ENCODE data around the gene WDR37.

The WDR37 gene

DNA sequence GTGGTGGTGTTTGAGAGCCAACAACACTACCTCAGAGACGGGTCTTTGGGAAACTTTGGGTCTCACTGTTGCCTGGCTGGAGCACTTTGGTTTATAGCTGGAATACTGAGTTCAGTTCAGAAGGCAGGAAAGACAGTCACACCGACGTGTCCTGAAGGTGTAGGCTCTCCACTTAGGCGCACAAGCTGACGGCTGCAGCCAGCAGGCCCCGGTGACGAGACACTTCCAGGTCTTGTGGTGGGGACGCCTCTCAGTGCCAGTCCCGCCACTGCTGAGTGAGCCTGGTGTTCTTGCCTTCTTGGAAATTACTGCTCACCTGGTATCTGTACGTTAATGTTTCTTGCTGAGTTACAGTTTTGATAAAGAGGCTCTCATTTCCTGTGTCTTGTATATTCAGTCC is 74.0 kb downstream of the WDR37 start:
- WGBS, 2 experiments: 95 to 97% methylated on average over 10 of the region's 10 CpGs
- H3K27me3 ChIP-seq (ENCODE audit: control insufficient read depth, insufficient read depth, low read length, poor library complexity, severe bottlenecking): no peaks in the 10 kb centered on the region

GRCh38 chr10:1130995-1131790 is 75.0 kb downstream of the WDR37 start:
- H3K4me3 ChIP-seq (ENCODE audit: insufficient read depth, low read depth, low read length): no peak overlapping the region
- H3K4me1 ChIP-seq (ENCODE audit: control insufficient read depth, insufficient read depth, low read length): no peaks in the 10 kb centered on the region
- peaks cover 22% of the 10 kb centered on the region for H3K36me3 ChIP-seq (ENCODE audit: control insufficient read depth, insufficient read depth, low read length)

More for the DNA sequence above, 74.0 kb downstream of the WDR37 start:
- H3K9me3 ChIP-seq (ENCODE audit: control insufficient read depth, low read length): no peaks in the 10 kb centered on the region
- no peak overlapping the region for H3K27ac ChIP-seq (ENCODE audit: insufficient read depth, low read depth, low read length, poor library complexity, severe bottlenecking)
- no peak overlapping the region for H3K4me3 ChIP-seq (ENCODE audit: insufficient read depth, low read depth, low read length)
- no peaks in the 10 kb centered on the region for H3K4me1 ChIP-seq (ENCODE audit: control insufficient read depth, insufficient read depth, low read length)
- H3K36me3 ChIP-seq (ENCODE audit: control insufficient read depth, insufficient read depth, low read length): peaks cover 26% of the 10 kb centered on the region

DNA sequence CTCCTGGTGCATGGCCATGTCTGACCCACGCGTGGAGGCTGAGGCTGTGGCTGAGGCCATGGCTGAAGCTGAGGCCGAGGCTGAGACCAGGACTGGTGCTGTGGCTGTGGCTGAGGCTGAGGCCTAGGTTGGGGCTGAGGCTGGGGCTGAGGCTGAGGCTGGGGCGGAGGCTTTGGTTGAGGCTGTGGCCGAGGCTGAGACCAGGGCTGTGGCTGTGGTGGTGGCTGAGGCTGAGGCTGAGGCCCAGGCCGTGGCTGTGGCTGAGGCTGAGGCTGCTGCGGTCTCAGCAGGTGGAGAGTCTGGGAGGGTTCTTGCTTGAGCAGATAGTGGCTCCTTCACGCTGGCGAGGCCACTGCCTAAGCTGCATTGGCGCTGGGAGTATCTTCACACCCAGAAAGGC is 76.4 kb downstream of the WDR37 start:
- no peak overlapping the region for H3K27ac ChIP-seq (ENCODE audit: insufficient read depth, low read depth, low read length, poor library complexity, severe bottlenecking)
- no peaks in the 10 kb centered on the region for H3K27me3 ChIP-seq (ENCODE audit: control insufficient read depth, insufficient read depth, low read length, poor library complexity, severe bottlenecking)
- H3K9me3 ChIP-seq (ENCODE audit: control insufficient read depth, low read length): no peaks in the 10 kb centered on the region
- H3K36me3 ChIP-seq (ENCODE audit: control insufficient read depth, insufficient read depth, low read length): peaks cover 22% of the 10 kb centered on the region
- H3K4me3 ChIP-seq (ENCODE audit: insufficient read depth, low read depth, low read length): no peak overlapping the region
- no peaks in the 10 kb centered on the region for H3K4me1 ChIP-seq (ENCODE audit: control insufficient read depth, insufficient read depth, low read length)
- WGBS, 2 experiments: 90 to 91% methylated on average over 10 of the region's 10 CpGs

More at GRCh38 chr10:1130995-1131790, 75.0 kb downstream of the WDR37 start:
- H3K9me3 ChIP-seq (ENCODE audit: control insufficient read depth, low read length): no peaks in the 10 kb centered on the region
- no peak overlapping the region for H3K27ac ChIP-seq (ENCODE audit: insufficient read depth, low read depth, low read length, poor library complexity, severe bottlenecking)
- no peaks in the 10 kb centered on the region for H3K27me3 ChIP-seq (ENCODE audit: control insufficient read depth, insufficient read depth, low read length, poor library complexity, severe bottlenecking)
- 91 to 92% methylated on average over 12 of the region's 12 CpGs for WGBS, 2 experiments

- Histone ChIP-seq H3K27ac (ENCODE audit: insufficient read depth, low read depth, low read length, poor library complexity, severe bottlenecking) (no peak overlapping the region), H3K36me3 (ENCODE audit: control insufficient read depth, insufficient read depth, low read length) (peaks cover 22% of the 10 kb centered on the region), H3K4me3 (ENCODE audit: insufficient read depth, low read depth, low read length) (no peak overlapping the region), H3K27me3 (ENCODE audit: control insufficient read depth, insufficient read depth, low read length, poor library complexity, severe bottlenecking) (no peaks in the 10 kb centered on the region), H3K9me3 (ENCODE audit: control insufficient read depth, low read length) (no peaks in the 10 kb centered on the region), H3K4me1 (ENCODE audit: control insufficient read depth, insufficient read depth, low read length) (no peaks in the 10 kb centered on the region)
- 93 to 95% methylated on average over 3 of the region's 3 CpGs for WGBS, 2 experiments
These were observed 77.4 kb downstream of the WDR37 start for GRCh38 chr10:1133495-1134045.

GRCh38 chr10:1134156-1134555 is 78.0 kb downstream of the WDR37 start:
- no peak overlapping the region for H3K27ac ChIP-seq (ENCODE audit: insufficient read depth, low read depth, low read length, poor library complexity, severe bottlenecking)
- H3K4me3 ChIP-seq (ENCODE audit: insufficient read depth, low read depth, low read length): no peak overlapping the region
- H3K9me3 ChIP-seq (ENCODE audit: control insufficient read depth, low read length): no peaks in the 10 kb centered on the region
- H3K27me3 ChIP-seq (ENCODE audit: control insufficient read depth, insufficient read depth, low read length, poor library complexity, severe bottlenecking): no peaks in the 10 kb centered on the region
- 85 to 94% methylated on average over 2 of the region's 2 CpGs for WGBS, 2 experiments
- H3K4me1 ChIP-seq (ENCODE audit: control insufficient read depth, insufficient read depth, low read length): no peaks in the 10 kb centered on the region
- peaks cover 20% of the 10 kb centered on the region for H3K36me3 ChIP-seq (ENCODE audit: control insufficient read depth, insufficient read depth, low read length)

DNA sequence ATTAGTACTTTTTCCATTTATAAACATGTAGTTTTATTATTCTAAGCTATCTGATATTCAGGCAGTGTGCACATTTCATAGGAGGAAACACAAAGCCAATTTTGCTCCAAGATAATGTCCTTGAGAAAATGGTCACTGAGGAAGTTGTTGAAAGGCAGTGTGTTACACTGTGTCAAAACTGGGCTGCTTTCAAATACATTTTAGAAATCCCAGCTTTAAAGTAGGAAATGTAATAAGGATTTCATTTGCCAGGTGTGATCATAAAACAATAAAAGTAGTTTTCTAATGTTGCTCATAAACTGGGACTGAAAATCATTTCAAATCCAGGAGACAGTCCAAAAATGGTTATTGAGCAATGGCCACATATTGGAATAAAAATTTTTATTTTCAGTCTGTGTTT is 80.1 kb downstream of the WDR37 start:
- Histone ChIP-seq H3K4me3 (ENCODE audit: insufficient read depth, low read depth, low read length) (no peak overlapping the region), H3K36me3 (ENCODE audit: control insufficient read depth, insufficient read depth, low read length) (peaks cover under 1% of the 10 kb centered on the region), H3K27ac (ENCODE audit: insufficient read depth, low read depth, low read length, poor library complexity, severe bottlenecking) (no peak overlapping the region)

GRCh38 chr10:1137499-1138163 is 81.4 kb downstream of the WDR37 start:
- Histone ChIP-seq H3K27ac (ENCODE audit: insufficient read depth, low read depth, low read length, poor library complexity, severe bottlenecking) (no peak overlapping the region), H3K27me3 (ENCODE audit: control insufficient read depth, insufficient read depth, low read length, poor library complexity, severe bottlenecking) (no peaks in the 10 kb centered on the region), H3K4me3 (ENCODE audit: insufficient read depth, low read depth, low read length) (no peak overlapping the region), H3K4me1 (ENCODE audit: control insufficient read depth, insufficient read depth, low read length) (no peaks in the 10 kb centered on the region), H3K36me3 (ENCODE audit: control insufficient read depth, insufficient read depth, low read length) (no peaks in the 10 kb centered on the region), H3K9me3 (ENCODE audit: control insufficient read depth, low read length) (no peaks in the 10 kb centered on the region)
- WGBS, 2 experiments: 90 to 94% methylated on average over 10 of the region's 10 CpGs

More for the DNA sequence above, 80.1 kb downstream of the WDR37 start:
- Histone ChIP-seq H3K27me3 (ENCODE audit: control insufficient read depth, insufficient read depth, low read length, poor library complexity, severe bottlenecking) (no peaks in the 10 kb centered on the region), H3K4me1 (ENCODE audit: control insufficient read depth, insufficient read depth, low read length) (no peaks in the 10 kb centered on the region), H3K9me3 (ENCODE audit: control insufficient read depth, low read length) (no peaks in the 10 kb centered on the region)

DNA sequence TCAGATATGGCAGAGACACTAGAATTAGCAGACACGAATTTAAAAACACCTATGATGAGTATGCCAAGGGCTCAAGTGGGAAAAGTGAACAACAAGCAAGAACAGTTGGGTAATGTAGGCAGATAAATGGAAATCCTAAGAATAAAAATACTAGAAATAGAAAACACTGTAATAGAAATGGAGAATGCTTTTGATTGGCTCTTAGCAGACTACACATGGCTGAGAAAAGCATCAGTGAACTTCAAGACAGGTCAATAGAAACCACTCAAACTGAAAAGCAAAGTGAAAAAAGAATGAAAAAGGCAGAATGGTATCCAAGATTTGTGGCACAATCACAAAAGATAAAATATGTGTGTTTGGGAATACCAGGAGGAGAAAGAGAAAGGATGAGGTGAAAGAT is 82.3 kb downstream of the WDR37 start:
- no peaks in the 10 kb centered on the region for H3K9me3 ChIP-seq (ENCODE audit: control insufficient read depth, low read length)
- H3K4me1 ChIP-seq (ENCODE audit: control insufficient read depth, insufficient read depth, low read length): no peaks in the 10 kb centered on the region
- no peaks in the 10 kb centered on the region for H3K36me3 ChIP-seq (ENCODE audit: control insufficient read depth, insufficient read depth, low read length)
- no peak overlapping the region for H3K27ac ChIP-seq (ENCODE audit: insufficient read depth, low read depth, low read length, poor library complexity, severe bottlenecking)
- 100% methylated on average over 1 of the region's 1 CpG for WGBS, 2 experiments
- no peak overlapping the region for H3K4me3 ChIP-seq (ENCODE audit: insufficient read depth, low read depth, low read length)
- H3K27me3 ChIP-seq (ENCODE audit: control insufficient read depth, insufficient read depth, low read length, poor library complexity, severe bottlenecking): no peaks in the 10 kb centered on the region

DNA sequence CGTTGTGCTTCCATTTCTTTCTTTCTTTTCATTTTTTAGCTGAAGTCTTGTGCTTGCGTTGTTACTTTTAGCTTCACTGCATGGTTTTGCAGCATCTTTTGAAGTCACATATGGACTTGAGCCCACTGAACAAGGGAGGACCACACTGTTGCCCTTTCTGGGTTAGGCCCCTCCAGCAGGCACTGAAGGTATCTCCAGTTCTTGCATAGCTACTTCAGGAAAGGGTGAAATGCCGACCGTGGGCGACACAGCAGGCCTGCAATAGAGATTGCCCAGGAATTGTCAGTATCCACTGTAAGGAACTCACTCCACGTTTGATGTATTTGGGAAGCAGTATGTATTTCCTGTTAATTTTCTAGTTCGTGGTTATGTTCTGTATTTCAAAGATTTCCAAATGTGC is 85.1 kb downstream of the WDR37 start:
- WGBS, 2 experiments: 80 to 82% methylated on average over 7 of the region's 7 CpGs

DNA sequence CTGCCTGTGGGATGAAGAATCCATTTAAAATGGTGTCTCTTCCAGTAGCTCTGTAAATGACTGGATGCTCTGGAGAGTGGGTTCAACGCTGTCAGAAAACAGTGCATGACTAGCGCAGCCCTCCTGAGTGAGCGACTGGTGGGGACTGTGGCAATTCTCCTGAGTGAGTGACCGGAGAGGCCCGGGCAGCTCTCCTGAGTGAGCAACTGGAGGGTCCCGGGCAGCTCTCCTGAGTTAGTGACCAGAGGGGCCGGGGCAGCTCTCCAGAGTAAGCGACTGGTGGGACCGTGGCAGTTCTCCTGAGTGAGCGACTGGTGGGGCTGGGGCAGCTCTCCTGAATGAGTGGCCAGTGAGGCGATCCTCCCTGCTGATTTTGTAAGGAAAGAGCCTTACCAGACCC is 85.5 kb downstream of the WDR37 start:
- no peaks in the 10 kb centered on the region for H3K36me3 ChIP-seq (ENCODE audit: control insufficient read depth, insufficient read depth, low read length)
- H3K27me3 ChIP-seq (ENCODE audit: control insufficient read depth, insufficient read depth, low read length, poor library complexity, severe bottlenecking): no peaks in the 10 kb centered on the region
- no peaks in the 10 kb centered on the region for H3K4me1 ChIP-seq (ENCODE audit: control insufficient read depth, insufficient read depth, low read length)
- H3K27ac ChIP-seq (ENCODE audit: insufficient read depth, low read depth, low read length, poor library complexity, severe bottlenecking): no peak overlapping the region
- 93 to 94% methylated on average over 11 of the region's 11 CpGs for WGBS, 2 experiments
- no peak overlapping the region for H3K4me3 ChIP-seq (ENCODE audit: insufficient read depth, low read depth, low read length)
- no peaks in the 10 kb centered on the region for H3K9me3 ChIP-seq (ENCODE audit: control insufficient read depth, low read length)

More for the DNA sequence above, 85.1 kb downstream of the WDR37 start:
- H3K36me3 ChIP-seq (ENCODE audit: control insufficient read depth, insufficient read depth, low read length): no peaks in the 10 kb centered on the region
- H3K9me3 ChIP-seq (ENCODE audit: control insufficient read depth, low read length): no peaks in the 10 kb centered on the region
- no peaks in the 10 kb centered on the region for H3K4me1 ChIP-seq (ENCODE audit: control insufficient read depth, insufficient read depth, low read length)
- H3K4me3 ChIP-seq (ENCODE audit: insufficient read depth, low read depth, low read length): no peak overlapping the region
- no peak overlapping the region for H3K27ac ChIP-seq (ENCODE audit: insufficient read depth, low read depth, low read length, poor library complexity, severe bottlenecking)
- H3K27me3 ChIP-seq (ENCODE audit: control insufficient read depth, insufficient read depth, low read length, poor library complexity, severe bottlenecking): no peaks in the 10 kb centered on the region
